Hepatocyte (in vitro differentiated cells): ENCODE data around the gene MSH5. TPM values are rescaled to one million over a fixed set of nuclear protein-coding genes. Genes with fewer than 3 reads are reported as not detected.

ENCODE experiments used
- DNase-seq: peaks from one replicate; pipeline ENCODE4 v3.0.0-alpha.2; 2016; ENCODE audit warnings: low spot score
- H2AFZ ChIP-seq: fragments of 200-600 bp; sonication (generic); 2 replicates; pipeline ENCODE4 v1.6.0; 2016; ENCODE audit warnings: antibody characterized with exemption, mild to moderate bottlenecking
- H3K27ac ChIP-seq: fragments of 200-600 bp; sonication (generic); 2 replicates; pipeline ENCODE4 v1.5.1; 2016; ENCODE audit warnings: mild to moderate bottlenecking
- H3K27me3 ChIP-seq: fragments of 200-600 bp; sonication (generic); 2 replicates; pipeline ENCODE4 v1.6.1; 2016
- H3K36me3 ChIP-seq: fragments of 200-600 bp; sonication (generic); replicated peaks from 2 replicates; pipeline ENCODE4 v1.5.1; 2016; ENCODE audit warnings: low read depth; ENCODE audit not compliant: insufficient read depth
- H3K4me1 ChIP-seq: fragments of 200-600 bp; sonication (generic); 2 replicates; pipeline ENCODE4 v1.5.1; 2016; ENCODE audit warnings: mild to moderate bottlenecking, moderate library complexity; ENCODE audit not compliant: insufficient read depth
- H3K4me2 ChIP-seq: fragments of 200-600 bp; sonication (generic); 2 replicates; pipeline ENCODE4 v1.6.0; 2016
- H3K4me3 ChIP-seq: fragments of 200-600 bp; sonication (generic); 2 replicates; pipeline ENCODE4 v1.5.1; 2016; ENCODE audit warnings: mild to moderate bottlenecking
- H3K79me2 ChIP-seq: fragments of 200-600 bp; sonication (generic); 2 replicates; pipeline ENCODE4 v1.6.0; 2017; ENCODE audit warnings: mild to moderate bottlenecking
- H3K9me2 ChIP-seq: fragments of 200-600 bp; sonication (generic); replicated peaks from 2 replicates; pipeline ENCODE4 v1.6.0; 2017; ENCODE audit warnings: mild to moderate bottlenecking; ENCODE audit not compliant: insufficient read depth
- H3K9me3 ChIP-seq: fragments of 200-600 bp; sonication (generic); 2 replicates; pipeline ENCODE4 v1.5.1; 2016; ENCODE audit warnings: low read depth, mild to moderate bottlenecking
- H4K20me1 ChIP-seq: fragments of 200-600 bp; sonication (generic); 2 replicates; pipeline ENCODE4 v1.6.0; 2016; ENCODE audit warnings: mild to moderate bottlenecking; ENCODE audit not compliant: insufficient read depth, poor library complexity, severe bottlenecking
- CTCF ChIP-seq: fragments of 200-600 bp; sonication (generic); IDR thresholded peaks from 2 replicates; pipeline ENCODE4 v1.5.1; 2016; ENCODE audit warnings: antibody characterized with exemption, mild to moderate bottlenecking; ENCODE audit not compliant: poor library complexity
- EZH2 ChIP-seq: fragments of 200-600 bp; sonication (generic); IDR thresholded peaks from 2 replicates; pipeline ENCODE4 v1.6.1; 2016; ENCODE audit warnings: antibody characterized with exemption, mild to moderate bottlenecking, borderline replicate concordance
- EZH2phosphoT487 ChIP-seq: fragments of 200-600 bp; sonication (generic); IDR thresholded peaks from one replicate; pipeline ENCODE4 v1.6.1; 2018; ENCODE audit warnings: antibody characterized with exemption, mild to moderate bottlenecking, low read depth, moderate library complexity; ENCODE audit not compliant: unreplicated experiment, severe bottlenecking
- WGBS: methylation state at CpG from one replicate; pipeline ENCODE4 v1.1.6; 2016; ENCODE audit warnings: low lambda C conversion rate; ENCODE audit errors: missing lambda C conversion rate; 5-methylcytosine and 5-hydroxymethylcytosine counted together
- polyA plus RNA-seq: library from polyadenylated mRNA; unstranded; fragments of >200 nt; fragmentation: Nextera tagmentation; extraction: Ambion mirVana; gene quantifications from 2 replicates; pipeline ENCODE4 v1.2.1, GENCODE V29; 2016
- total RNA-seq: library from RNA; depleted of rRNA; stranded (reverse); fragments of >200 nt; gene quantifications from 2 replicates; pipeline ENCODE4 v1.2.3, GENCODE V29; 2014

MSH5 gene
- total and polyA plus RNA-seq, 2 experiments from 2014 or later, result 4.9 to 6.4 TPM

- 94% methylated on average over 39 of the region's 41 CpGs for whole genome bisulfite sequencing
- Histone ChIP-seq H3K27ac (no peak overlapping the region), H3K36me3 (no peaks in the 10 kb centered on the region), H3K27me3 (no peaks in the 10 kb centered on the region), H3K4me2 (peak overlapping the region; percentile 82), H2AFZ (no peak overlapping the region), H3K9me2 (no peaks in the 10 kb centered on the region), H4K20me1 (peaks cover 14% of the 10 kb centered on the region), H3K4me1 (peaks cover 12% of the 10 kb centered on the region), H3K9me3 (no peaks in the 10 kb centered on the region), H3K4me3 (peak overlapping the region; percentile 89), H3K79me2 (peaks cover 33% of the 10 kb centered on the region)
- TF ChIP-seq CTCF (no peak), EZH2 (no peak), EZH2phosphoT487 (no peak)
- no peak for DNase-seq
These were observed 11.8 kb upstream of the MSH5 start for GRCh38 chr6:31727717-31728671.

DNA sequence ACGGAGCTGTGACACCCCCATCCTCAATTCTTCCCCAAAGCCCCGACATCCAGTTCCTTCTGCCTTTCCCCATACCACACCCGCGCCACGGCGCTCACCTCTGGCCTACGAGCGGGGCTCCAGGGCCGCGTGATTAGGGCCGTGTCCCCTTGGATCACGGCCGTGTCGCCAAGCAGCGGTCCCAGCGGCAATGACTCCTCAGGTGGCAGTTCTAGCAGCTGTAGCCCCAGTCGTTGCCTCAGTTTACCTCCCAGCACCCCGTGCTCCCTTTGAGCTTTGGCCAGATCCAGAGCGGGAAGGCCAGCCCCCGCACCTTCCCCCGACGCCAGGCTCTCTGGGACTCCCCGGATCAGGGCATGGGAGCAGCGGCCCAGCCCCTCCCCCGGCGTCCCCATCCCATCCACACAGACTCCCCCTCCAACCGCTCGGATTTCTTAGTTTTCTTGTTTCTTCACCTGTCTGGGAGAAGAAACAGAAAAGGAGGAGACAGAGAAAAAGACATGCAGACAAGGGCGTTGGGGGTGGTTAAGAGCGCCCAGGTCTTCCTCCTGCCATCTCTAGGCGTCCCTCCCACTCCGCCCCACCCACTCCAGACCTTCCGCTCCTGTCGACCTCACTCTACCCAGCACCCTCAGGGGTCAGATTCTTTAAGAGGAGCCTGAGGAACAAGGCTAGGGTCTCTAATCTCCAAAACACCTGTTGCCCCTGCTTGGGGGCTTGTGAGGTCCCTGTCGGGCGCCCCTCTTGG is 10.9 kb upstream of the MSH5 start, which contains the start of gene DDAH2:
DDAH2 (minus strand) TSS at position 533 of the 748 bp plus-strand sequence; CDS start at position 395, 138 bp downstream.
- DNase-seq, result peak; percentile 31
- peak within 1 kb of the TSS; percentile 99 for H3K27ac ChIP-seq
- H3K27me3 ChIP-seq, result no peaks in the 10 kb centered on the region
- peak within 1 kb of the TSS; percentile 36 for H2AFZ ChIP-seq
- peaks cover 17% of the 10 kb centered on the region for H4K20me1 ChIP-seq
- peak within 1 kb of the TSS; percentile 89 for H3K4me3 ChIP-seq
- no peaks in the 10 kb centered on the region for H3K36me3 ChIP-seq
- peaks cover 42% of the 10 kb centered on the region for H3K79me2 ChIP-seq
- H3K4me1 ChIP-seq, result peaks cover 12% of the 10 kb centered on the region
- 45% methylated on average over 27 of the region's 36 CpGs for WGBS
- H3K4me2 ChIP-seq, result peak within 1 kb of the TSS; percentile 82
- no peaks in the 10 kb centered on the region for H3K9me2 ChIP-seq
- no peaks in the 10 kb centered on the region for H3K9me3 ChIP-seq
- peak; percentile 76 for TF ChIP-seq CTCF
- no peak for TF ChIP-seq EZH2phosphoT487
- TF ChIP-seq EZH2, result no peak

DNA sequence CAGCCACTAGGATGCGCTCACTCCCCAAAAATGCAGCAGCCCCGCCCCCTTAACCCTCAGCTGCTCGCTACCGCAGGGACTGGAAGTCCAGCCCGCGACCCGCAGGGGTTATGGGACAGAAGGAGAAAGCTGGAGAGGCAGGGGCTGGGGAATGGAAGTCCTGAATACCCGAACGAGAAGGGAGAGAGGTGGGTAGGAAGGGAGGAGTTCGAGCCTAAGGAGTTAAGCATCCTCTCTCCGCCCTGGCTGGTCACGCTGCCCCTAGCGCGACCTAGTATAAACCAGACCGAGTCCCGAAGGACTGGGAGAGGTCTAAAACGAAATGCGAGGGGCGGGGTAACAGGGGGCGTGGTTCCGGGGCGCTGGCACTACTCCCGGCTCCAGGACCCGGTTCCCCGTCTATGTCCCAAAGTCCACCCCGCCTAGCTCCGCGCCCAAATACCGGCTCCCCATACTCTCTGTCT is 10.3 kb upstream of the MSH5 start:
- Histone ChIP-seq H3K79me2 (peaks cover 48% of the 10 kb centered on the region), H2AFZ (peak overlapping the region; percentile 36), H3K4me2 (peak overlapping the region; percentile 82), H3K4me1 (peaks cover 18% of the 10 kb centered on the region), H3K4me3 (peak overlapping the region; percentile 89), H4K20me1 (peaks cover 23% of the 10 kb centered on the region), H3K27me3 (no peaks in the 10 kb centered on the region), H3K36me3 (no peaks in the 10 kb centered on the region), H3K27ac (peak overlapping the region; percentile 99), H3K9me2 (no peaks in the 10 kb centered on the region), H3K9me3 (no peaks in the 10 kb centered on the region)
- DNase-seq, result peak; percentile 93
- 1% methylated on average over 29 of the region's 29 CpGs for WGBS
- TF ChIP-seq EZH2 (no peak), CTCF (no peak), EZH2phosphoT487 (no peak)
